Adrenal gland (tissue), 12 donors: ENCODE data around the gene CCDC148. TPM values are rescaled to one million over a fixed set of nuclear protein-coding genes. Genes with fewer than 3 reads are reported as not detected.

Source experiments
- DNase-seq, 7 donors: peaks; one replicate each; pipeline ENCODE4 v3.0.0-alpha.2; 2019 to 2020
- H3K27ac ChIP-seq, 5 donors: fragments of 200-600 bp; sonication (generic) in 4 of 5; 1 replicate in 3 of 5; 2 replicates in 2 of 5; pipeline versions ENCODE4 v1.5.1 to v1.8.0; 2016 to 2020; ENCODE audit warnings: mild to moderate bottlenecking in 1 of 5
- H3K27me3 ChIP-seq: fragments of 200-600 bp; 2 replicates; pipeline ENCODE4 v1.8.0; 2021
- H3K36me3 ChIP-seq, 2 donors: fragments of 200-600 bp; replicated peaks in 1 of 2; 1 replicate in 1 of 2; 2 replicates in 1 of 2; pipeline versions ENCODE4 v1.5.1 to v1.8.0; 2018 to 2022
- H3K4me1 ChIP-seq, 2 donors: fragments of 200-600 bp; replicated peaks in 1 of 2; 1 replicate in 1 of 2; 2 replicates in 1 of 2; pipeline versions ENCODE4 v1.5.1 to v1.8.0; 2018 to 2021
- H3K4me3 ChIP-seq, 4 donors: fragments of 200-600 bp; sonication (generic) in 3 of 4; one replicate each; pipeline ENCODE4 v1.5.1; 2016 to 2018
- H3K9me3 ChIP-seq, 3 donors: fragments of 200-600 bp; sonication (generic) in 1 of 3; replicated peaks in 1 of 3; 1 replicate in 2 of 3; 2 replicates in 1 of 3; pipeline versions ENCODE4 v1.5.1 to v1.8.0; 2016 to 2021
- POLR2A ChIP-seq, 2 donors: fragments of 450-650 bp; IDR thresholded peaks; one replicate each; pipeline ENCODE4 v1.6.1; 2017; ENCODE audit warnings: antibody characterized with exemption in 2 of 2, mild to moderate bottlenecking in 2 of 2, moderate library complexity in 1 of 2
- WGBS, 4 donors: extraction: QIAGEN DNeasy Blood & Tissue Kit in 2 of 4; methylation state at CpG; one replicate each; pipeline versions ENCODE4 v1.1.5 to v1.1.7; 2013 to 2017; 5-methylcytosine and 5-hydroxymethylcytosine counted together
- intact Hi-C, 2 donors: fragments of 100-400 bp; cut with DNase I; formaldehyde crosslinking; loops; one replicate each; pipeline versions ENCODE4 v1.14.1 to v1.15.0; 2022 to 2023
- polyA plus RNA-seq, 3 donors: library from polyadenylated mRNA; stranded (reverse); fragments of 200-250 nt in 2 of 3; fragments of 350-450 nt in 1 of 3; fragmentation: Illumina TruSeq in 1 of 3; extraction: RNeasy Lipid Tissue Mini Kit (QIAGEN cat#74804) in 1 of 3; gene quantifications; one replicate each; pipeline ENCODE4 v1.2.3, GENCODE V29; 2013 to 2014
- total RNA-seq, 9 donors: library from RNA; depleted of rRNA in 4 of 9; stranded (reverse); fragments of >200 nt in 4 of 9; fragments of 120-200 nt in 1 of 9; fragmentation: NEBNext Ultra II Directional in 1 of 9; extraction: Animal tissue kit (Norgen Biotek cat#: 25700) in 1 of 9; gene quantifications; one replicate each; pipeline versions ENCODE4 v1.1.0 to v1.2.4, GENCODE V29; 2013 to 2023
- TF ChIP-seq, protein P1 (sequence below), 6 experiments: fragments of 450-650 bp in 4 of 6; fragments of 200-600 bp in 2 of 6; sonication (generic) in 1 of 6; IDR thresholded peaks; 1 replicate in 5 of 6; 2 replicates in 1 of 6; pipeline versions ENCODE4 v1.5.1 to v1.8.0; 2016 to 2021; ENCODE audit warnings: antibody characterized with exemption in 6 of 6, mild to moderate bottlenecking in 2 of 6, moderate library complexity in 1 of 6
- donor health status: healthy with polysubstance abuse.
- donor health status: Bipolar disorder and iron deficiency.
- donor health status: DM: yes; HTN: yes; CAD: no.
- donor health status: DM: no; HTN: no; CAD: no.
- donor health status: DM: no; HTN: no; CAD: no.
- donor health status: DM: yes; HTN: yes; CAD: no.

CCDC148 gene
- total and polyA plus RNA-seq, 12 donors, result 0.24 to 1.6 (median 0.56) TPM; not detected in 2

DNA sequence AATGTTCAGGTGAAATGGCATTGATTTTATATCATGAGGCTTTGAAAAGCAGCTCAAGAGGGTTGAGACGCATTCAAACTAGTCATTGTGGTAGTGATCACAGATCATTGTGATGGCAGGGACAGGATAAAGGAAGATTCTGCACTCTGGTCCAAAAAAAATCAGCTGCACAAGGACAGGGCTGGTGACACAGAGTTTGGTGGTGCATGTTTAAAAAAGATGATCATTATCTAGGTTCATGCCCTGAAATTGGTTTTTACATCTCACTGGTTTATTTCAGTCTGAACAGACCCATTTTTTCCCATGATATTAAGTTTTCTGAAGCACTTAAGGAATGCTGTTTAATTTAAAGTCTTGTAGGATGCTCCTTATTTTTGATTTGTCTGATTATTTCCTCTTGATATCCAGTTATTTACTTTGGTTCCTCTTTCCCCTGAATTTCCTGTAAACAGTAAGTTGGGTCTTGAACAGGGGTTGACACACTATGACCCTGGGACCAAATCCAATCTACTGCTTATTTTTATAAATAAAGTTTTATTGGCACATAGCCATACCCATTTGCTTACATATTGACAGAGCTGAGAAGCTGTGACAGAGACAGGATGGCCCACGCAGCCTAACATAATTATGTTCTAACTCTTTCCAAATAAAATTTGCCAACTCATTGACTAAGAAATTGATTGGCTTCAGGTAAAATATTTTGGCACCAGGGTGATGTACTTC, 256.5 kb downstream of the CCDC148 start:
- no peak for TF ChIP-seq POLR2A (IDR thresholded peaks at IDR 0.05)
- TF ChIP-seq, protein P1, sequence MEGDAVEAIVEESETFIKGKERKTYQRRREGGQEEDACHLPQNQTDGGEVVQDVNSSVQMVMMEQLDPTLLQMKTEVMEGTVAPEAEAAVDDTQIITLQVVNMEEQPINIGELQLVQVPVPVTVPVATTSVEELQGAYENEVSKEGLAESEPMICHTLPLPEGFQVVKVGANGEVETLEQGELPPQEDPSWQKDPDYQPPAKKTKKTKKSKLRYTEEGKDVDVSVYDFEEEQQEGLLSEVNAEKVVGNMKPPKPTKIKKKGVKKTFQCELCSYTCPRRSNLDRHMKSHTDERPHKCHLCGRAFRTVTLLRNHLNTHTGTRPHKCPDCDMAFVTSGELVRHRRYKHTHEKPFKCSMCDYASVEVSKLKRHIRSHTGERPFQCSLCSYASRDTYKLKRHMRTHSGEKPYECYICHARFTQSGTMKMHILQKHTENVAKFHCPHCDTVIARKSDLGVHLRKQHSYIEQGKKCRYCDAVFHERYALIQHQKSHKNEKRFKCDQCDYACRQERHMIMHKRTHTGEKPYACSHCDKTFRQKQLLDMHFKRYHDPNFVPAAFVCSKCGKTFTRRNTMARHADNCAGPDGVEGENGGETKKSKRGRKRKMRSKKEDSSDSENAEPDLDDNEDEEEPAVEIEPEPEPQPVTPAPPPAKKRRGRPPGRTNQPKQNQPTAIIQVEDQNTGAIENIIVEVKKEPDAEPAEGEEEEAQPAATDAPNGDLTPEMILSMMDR (IDR thresholded peaks at IDR 0.05), result no peak
- 66 to 80% (median 74%) methylated on average over 2 of the region's 2 CpGs for WGBS, 4 donors
- no peak overlapping the region for H3K27ac ChIP-seq
- no peaks in the 10 kb centered on the region for H3K36me3 ChIP-seq
- H3K4me3 ChIP-seq, result no peak overlapping the region
- no peaks in the 10 kb centered on the region for H3K4me1 ChIP-seq
- no peak for DNase-seq
- intact Hi-C loops, result no loop called here
- no peaks in the 10 kb centered on the region for H3K9me3 ChIP-seq
- no peaks in the 10 kb centered on the region for H3K27me3 ChIP-seq

DNA sequence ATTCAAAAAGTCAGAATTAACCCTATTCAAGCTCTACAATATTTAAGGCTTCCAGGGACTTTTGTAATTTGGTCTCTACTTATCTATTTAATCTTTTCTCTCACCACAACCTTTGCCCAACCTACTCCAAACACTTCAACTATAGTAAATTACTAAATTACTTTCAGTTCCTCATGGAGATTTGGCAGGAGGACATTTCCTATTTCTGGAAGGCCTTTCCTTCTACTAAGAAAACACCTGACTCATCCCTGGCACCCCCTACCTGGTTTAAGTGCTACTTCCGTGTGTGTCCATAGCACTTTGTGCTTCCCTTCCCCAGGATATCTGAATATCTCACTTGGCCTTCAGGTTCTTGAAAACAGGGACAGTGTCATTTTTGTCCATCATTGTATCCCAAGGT, 258.6 kb downstream of the CCDC148 start:
- H3K27ac ChIP-seq, result no peak overlapping the region
- no peaks in the 10 kb centered on the region for H3K9me3 ChIP-seq
- no peak overlapping the region for H3K4me3 ChIP-seq
- intact Hi-C loops, result no loop called here
- TF ChIP-seq, protein P1 (IDR thresholded peaks at IDR 0.05), result no peak
- TF ChIP-seq POLR2A (IDR thresholded peaks at IDR 0.05), result no peak
- no peaks in the 10 kb centered on the region for H3K27me3 ChIP-seq
- H3K36me3 ChIP-seq, result no peaks in the 10 kb centered on the region
- DNase-seq, result no peak
- no peaks in the 10 kb centered on the region for H3K4me1 ChIP-seq
- WGBS, 4 donors, result 60 to 70% (median 67%) methylated on average over 1 of the region's 1 CpG

DNA sequence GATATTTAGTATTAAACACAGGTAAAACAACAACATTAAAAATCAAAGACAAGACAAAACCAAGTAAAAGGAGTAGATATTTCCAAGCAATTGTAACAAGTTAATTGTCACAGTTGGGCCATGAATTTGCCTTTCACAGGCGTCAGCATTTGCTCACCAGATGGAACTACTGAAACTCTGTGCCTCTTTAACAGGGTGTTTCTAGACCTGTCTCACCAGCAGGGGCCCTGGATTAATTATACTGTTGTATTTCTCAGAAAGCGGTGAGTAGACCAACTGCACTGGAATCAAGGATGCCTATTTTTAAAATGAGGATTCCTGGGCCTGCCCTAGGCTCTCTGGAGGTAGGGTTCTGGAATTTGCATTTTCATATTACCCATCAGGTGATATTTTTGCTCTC, 262.3 kb downstream of the CCDC148 start:
- no peak for DNase-seq

DNA sequence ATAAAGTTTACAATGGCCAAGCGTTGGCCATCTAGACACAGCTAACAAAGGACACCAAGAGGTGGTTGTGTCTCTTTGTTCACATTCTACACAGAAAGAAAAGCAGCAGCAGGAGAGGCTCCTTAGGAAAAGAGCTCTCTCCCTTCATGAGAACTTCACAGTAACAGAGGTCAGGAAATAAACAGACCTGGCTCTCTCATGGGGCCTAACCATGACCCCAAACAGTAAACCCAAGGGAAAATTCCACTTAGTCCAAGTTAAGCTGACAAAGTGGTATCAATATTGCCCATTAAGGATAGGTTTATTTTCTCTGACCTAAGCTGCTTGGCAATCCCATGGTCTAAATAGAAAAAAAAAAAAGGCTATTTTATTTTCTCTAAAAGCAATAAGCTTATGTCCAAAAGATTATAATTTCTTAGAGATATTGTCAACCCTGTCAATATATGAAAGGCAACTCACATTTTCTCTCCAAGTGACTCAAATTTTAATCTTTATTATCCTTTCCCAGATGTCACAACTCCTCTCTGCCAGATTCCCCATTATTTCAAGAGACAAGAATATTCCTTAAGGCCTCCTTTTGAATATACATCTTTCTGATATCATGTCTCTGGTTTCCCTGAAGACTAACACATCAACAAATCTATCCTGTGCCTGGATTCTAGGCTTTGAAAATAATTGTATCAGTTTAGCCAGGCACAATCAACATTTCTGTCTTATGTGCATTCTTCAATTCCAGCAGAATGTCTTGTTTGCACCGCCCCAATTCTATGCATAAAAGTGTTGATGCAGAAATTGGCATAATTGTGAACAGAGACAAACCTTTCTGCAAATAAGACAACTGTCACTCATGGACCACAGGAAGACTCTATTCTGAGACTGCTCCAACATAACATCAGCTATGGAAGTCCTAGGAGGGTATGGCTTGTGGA, 263.8 kb downstream of the CCDC148 start:
- intact Hi-C loops, result no loop called here
- Histone ChIP-seq H3K36me3 (no peaks in the 10 kb centered on the region), H3K4me3 (no peak overlapping the region), H3K4me1 (peaks cover 10% of the 10 kb centered on the region in 2 donors), H3K27me3 (no peaks in the 10 kb centered on the region), H3K27ac (no peak overlapping the region), H3K9me3 (no peaks in the 10 kb centered on the region)
- WGBS, 4 donors, result 85 to 91% (median 88%) methylated on average over 2 of the region's 2 CpGs
- TF ChIP-seq POLR2A (IDR thresholded peaks at IDR 0.05), result no peak
- TF ChIP-seq, protein P1 (IDR thresholded peaks at IDR 0.05), result no peak
- DNase-seq, result no peak

More for the DNA sequence above, 262.3 kb downstream of the CCDC148 start:
- Histone ChIP-seq H3K4me1 (peaks cover 10% of the 10 kb centered on the region in 2 donors), H3K4me3 (no peak overlapping the region), H3K36me3 (no peaks in the 10 kb centered on the region), H3K9me3 (no peaks in the 10 kb centered on the region), H3K27me3 (no peaks in the 10 kb centered on the region), H3K27ac (no peak overlapping the region)
- intact Hi-C loops, result no loop called here
- TF ChIP-seq, protein P1 (IDR thresholded peaks at IDR 0.05), result no peak
- TF ChIP-seq POLR2A (IDR thresholded peaks at IDR 0.05), result no peak
- WGBS, 4 donors, result 91 to 98% (median 94%) methylated on average over 2 of the region's 2 CpGs
